GM19324 (cell line): Measurements from ENCODE around the gene LCE3D.
"Not testable (repeated sequence)": the region's sequence is repeated elsewhere in the genome, so short reads cannot be mapped to it uniquely, and the experiment has no call there.

Experiments
- ATAC-seq: cut with Tn5 transposase; IDR thresholded peaks from one replicate; pipeline ENCODE4 v1.9.1; 2021; ENCODE audit warnings: mild to moderate bottlenecking, moderate library complexity; ENCODE audit not compliant: unreplicated experiment, low FRiP score

LCE3D gene

GRCh38 chr1:152580433-152580832 lies at the start of gene LCE3D:
TSS of gene LCE3D (minus strand) at chr1:152580516. CDS start at chr1:152579936, 580 bp downstream.
- ATAC-seq: no peak

DNA sequence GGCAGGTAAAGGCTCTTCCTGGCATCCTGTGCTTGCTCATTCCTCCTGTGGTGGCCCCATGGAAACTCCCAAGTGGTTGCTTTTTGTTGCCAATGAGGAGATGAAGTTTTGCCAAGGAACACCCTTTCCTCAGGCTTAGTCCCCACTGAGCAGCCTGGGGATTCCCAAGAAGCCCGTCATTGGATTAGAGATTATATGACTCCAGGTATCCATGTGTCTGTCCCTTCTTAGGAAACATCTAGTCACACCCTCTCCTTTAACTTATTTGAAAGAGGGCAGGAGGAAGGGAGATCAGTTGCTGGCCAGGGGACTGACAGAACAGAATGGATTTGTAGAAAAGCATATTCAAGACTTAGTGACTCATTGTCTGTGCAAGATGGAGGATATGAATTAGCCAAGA lies 46.4 kb upstream of the LCE3D start:
- no peak for ATAC-seq

GRCh38 chr1:152623203-152623844 lies 43.0 kb upstream of the LCE3D start:
- ATAC-seq: no peak

DNA sequence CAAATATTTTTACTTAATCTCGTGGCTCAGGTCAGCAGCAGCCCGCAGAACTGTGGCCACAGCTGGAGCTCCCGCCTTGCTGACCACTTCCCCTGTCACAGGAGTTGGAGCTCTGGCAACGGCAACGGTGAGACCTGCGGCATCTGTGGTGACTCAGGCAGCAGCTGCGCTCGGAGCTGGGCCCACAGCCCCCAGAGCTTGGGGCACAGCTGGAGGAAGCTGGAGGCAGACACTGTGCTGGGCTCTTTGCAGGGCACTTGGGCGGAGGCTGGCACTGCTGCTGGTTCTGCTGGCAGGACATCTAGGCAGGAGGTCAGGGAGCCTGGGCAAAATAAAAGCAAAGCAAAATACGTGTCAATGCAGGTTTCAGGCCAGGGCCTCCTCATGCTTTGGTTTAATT lies 42.5 kb upstream of the LCE3D start, which contains the start of gene LCE3A:
Gene LCE3A, minus strand, starts transcription at position 301 of the 400 bp plus-strand sequence. Its CDS starts 0 bp downstream, at position 301.
- no peak for ATAC-seq

GRCh38 chr1:152621993-152622392 lies 41.7 kb upstream of the LCE3D start:
- ATAC-seq: no peak

GRCh38 chr1:152613511-152613910 lies 33.2 kb upstream of the LCE3D start, which contains the start of gene LCE3B:
TSS of gene LCE3B (plus strand) at chr1:152613811. CDS start at chr1:152613811, 0 bp downstream.
- no peak for ATAC-seq

GRCh38 chr1:152599934-152600333 lies 19.6 kb upstream of the LCE3D start, which contains the start of gene LCE3C:
TSS of gene LCE3C (plus strand) at chr1:152600234. CDS start at chr1:152600732, 498 bp downstream.
- ATAC-seq: no peak

GRCh38 chr1:152596986-152597385 lies 16.7 kb upstream of the LCE3D start:
- no peak for ATAC-seq

- ATAC-seq: no peak
These were observed 5.3 kb upstream of the LCE3D start for GRCh38 chr1:152585586-152585985.

DNA sequence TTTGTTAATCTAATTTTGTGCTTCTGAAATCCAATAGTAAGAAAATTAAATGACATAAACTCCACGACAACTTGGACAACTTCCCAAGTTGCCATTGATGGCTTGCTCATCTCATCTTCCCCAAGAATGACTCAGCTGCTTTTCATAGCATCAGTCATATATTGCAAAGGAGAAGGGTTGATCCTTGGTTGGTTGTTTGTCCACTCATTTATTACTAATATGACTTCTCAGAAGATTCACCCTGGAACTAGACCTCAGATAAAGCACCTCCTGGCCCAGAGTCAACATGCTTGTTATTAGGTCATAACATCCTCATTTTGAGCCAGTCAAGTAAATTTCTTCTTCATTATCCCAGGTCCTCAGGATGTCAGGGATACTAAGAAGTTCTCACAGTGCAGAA lies 2.3 kb upstream of the LCE3D start:
- ATAC-seq: no peak

DNA sequence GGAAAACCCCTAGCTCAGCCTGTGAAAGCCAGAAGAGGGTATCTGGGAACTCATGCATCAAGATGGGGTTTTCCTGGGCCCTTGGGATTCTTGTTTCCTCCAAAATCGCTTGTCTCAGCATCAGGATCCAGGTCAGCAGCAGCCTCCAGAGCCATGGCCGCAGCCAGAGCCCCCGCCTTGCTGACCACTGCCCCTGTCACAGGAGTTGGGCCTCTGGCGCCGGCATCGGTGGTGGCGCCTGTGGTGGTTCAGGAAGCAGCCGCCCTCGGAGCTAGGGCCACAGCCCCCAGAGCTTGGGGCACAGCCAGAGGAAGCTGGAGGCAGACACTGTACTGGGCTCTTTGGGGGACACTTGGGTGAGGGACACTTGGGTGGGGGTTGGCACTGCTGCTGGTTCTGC lies 790 bp downstream of the LCE3D start:
- ATAC-seq: not testable (repeated sequence)

GRCh38 chr1:152577168-152577567 lies 3.1 kb downstream of the LCE3D start:
- no peak for ATAC-seq

GRCh38 chr1:152566681-152567080 lies 13.6 kb downstream of the LCE3D start, which contains the start of gene LCE3E:
TSS of gene LCE3E (minus strand) at chr1:152566780. CDS start at chr1:152566208, 572 bp downstream.
- ATAC-seq: no peak

- ATAC-seq: no peak
These were observed 14.6 kb downstream of the LCE3D start for GRCh38 chr1:152565535-152566215.

- ATAC-seq: no peak
These were observed 15.2 kb downstream of the LCE3D start for GRCh38 chr1:152565115-152565514.

DNA sequence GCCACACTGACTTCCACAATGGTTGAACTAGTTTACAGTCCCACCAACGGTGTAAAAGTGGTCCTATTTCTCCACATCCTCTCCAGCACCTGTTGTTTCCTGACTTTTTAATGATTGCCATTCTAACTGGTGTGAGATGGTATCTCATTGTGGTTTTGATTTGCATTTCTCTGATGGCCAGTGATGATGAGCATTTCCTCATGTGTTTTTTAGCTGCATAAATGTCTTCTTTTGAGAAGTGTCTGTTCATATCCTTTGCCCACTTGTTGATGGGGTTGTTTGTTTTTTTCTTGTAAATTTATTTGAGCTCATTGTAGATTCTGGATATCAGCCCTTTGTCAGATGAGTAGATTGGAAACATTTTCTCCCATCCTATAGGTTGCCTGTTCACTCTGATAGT lies 32.0 kb downstream of the LCE3D start:
- not testable (repeated sequence) for ATAC-seq

DNA sequence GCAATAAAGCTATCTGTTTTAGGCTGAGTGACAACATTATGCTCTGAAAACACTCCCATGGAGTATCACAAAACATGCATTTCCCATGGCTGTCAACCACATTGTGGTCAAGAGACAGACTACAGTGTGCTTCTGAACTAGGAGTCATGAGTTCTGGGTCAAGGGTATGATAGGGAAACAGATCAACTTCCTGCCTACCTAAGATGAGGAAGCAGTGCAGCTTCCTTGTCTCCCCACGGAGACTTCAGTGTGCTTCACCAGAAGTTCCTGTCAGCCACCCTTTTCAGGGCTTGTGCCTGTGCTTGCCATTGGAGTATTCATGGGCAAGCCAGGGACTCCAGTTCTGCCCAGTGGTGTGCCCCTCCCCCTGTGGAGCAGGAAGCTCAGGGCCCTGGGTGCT lies 33.6 kb downstream of the LCE3D start:
- no peak for ATAC-seq

DNA sequence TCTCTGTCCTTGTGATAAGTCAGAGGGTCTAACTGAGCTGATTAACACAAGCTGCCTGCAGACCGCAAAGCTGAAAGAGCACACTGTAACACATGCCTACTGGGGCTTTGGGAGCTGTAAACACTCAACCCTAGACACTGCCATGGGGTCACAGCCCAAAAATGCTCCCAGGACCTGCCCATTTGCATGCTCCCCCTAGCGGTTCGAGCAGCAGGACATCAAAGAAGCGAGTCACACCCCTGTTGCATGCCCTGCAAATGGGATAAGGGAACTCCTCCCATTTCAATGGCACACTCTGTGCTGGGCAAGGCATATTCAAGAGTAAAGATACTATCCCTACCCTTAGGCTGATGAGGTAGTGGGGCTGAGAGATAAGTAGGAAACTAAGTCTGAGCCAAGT lies 36.5 kb downstream of the LCE3D start:
- no peak for ATAC-seq

- no peak for ATAC-seq
These were observed 40.4 kb downstream of the LCE3D start for GRCh38 chr1:152539901-152540300.

DNA sequence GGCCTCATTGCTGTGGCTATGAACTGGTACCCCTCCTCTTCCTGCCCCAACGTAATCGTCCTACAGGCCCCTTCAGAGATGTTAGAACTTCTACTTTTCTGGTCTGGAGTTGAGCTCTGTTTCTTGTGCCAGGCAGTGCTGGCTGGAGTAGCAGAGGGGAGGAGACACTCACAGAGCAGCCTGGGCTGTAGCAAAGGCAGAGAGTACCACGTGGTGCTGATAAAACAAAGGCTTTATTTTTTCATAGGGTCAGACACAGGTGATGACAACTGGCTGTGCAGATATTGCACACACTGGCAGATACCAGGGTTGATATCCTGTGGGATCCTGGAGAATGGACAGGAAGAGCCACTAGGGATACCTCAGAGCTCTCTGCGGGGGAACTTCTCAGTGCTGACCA lies 42.8 kb downstream of the LCE3D start:
- no peak for ATAC-seq

- ATAC-seq: no peak
These were observed 44.5 kb downstream of the LCE3D start for GRCh38 chr1:152535774-152536173.
